Activated CD8-positive, alpha-beta memory T cell treated with anti-CD3 and anti-CD28 coated beads for 4 hours (primary cell): Measurements from ENCODE around the gene SURF2.

Experiments
- DNase-seq, 2 donors: peaks; one replicate each; pipeline ENCODE4 v3.0.0-alpha.2; 2020; ENCODE audit warnings: low read depth in 2 of 2

The SURF2 gene

DNA sequence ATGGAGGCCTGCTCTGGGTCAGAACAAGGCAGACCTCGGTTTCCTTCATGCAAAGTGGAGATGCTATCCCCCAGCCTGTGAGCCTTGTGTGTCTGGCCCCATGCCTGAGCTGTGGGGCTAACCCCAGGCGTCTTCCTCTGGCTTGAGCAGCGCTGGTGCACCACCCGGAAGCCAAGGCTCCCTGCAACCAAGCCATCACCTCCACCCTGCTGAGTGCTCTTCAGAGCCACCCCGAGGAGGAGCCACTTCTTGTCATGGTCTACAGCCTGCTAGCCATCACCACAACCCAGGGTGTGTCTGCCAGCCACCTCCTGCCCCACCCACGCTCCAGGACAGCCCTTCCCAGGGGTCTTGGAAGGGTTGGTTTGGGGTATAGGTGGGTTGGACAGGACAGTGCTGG lies 45.2 kb downstream of the SURF2 start:
- no peak for DNase-seq

DNA sequence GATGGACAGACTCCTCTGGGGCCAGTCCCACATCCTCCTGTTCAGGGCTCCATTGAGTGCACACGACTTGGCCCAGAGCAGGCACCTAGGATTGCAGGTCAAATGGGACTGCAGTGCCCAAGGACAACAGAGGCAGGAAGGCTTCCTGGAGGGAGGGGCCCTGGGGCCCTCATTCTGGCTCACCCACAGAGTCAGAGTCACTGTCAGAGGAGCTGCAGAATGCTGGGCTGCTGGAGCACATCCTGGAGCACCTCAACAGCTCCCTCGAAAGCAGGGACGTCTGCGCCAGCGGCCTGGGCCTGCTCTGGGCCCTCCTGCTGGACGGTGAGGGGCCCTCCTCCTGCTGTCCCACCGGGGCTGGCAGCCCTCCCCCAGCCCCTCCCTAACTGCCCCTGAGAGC lies 46.3 kb downstream of the SURF2 start:
- no peak for DNase-seq

DNA sequence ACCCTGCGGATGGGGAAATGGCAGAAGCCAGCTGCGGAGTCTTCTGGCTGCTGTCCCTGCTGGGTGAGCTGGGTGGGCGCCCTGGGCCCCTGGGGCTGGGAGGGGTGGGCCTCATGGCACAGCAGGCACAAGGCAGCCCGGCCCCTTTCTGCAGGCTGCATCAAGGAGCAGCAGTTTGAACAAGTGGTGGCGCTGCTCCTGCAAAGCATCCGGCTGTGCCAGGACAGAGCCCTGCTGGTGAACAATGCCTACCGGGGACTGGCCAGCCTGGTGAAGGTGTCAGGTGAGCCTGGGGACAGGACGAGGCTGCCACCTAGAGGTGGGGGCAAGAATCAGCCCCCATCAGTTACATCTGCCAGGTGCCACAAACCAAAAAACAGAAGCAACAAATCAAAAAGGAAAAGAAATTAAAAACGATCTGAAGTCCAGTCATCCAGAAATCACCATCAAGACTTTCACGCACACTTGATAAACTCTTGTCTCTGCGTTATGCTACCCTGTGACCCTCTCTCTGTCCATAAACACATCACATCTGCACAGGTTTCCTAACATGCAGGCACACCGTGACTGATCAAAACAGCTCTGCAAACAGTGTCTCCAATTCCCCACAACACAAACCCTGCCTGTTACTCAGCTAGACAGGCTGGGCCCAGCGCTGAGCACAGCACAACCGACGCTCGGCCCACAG lies 47.6 kb downstream of the SURF2 start:
- peak; percentile 11 to 25 for DNase-seq

GRCh38 chr9:133404454-133405002 lies 48.2 kb downstream of the SURF2 start:
- DNase-seq = no peak

DNA sequence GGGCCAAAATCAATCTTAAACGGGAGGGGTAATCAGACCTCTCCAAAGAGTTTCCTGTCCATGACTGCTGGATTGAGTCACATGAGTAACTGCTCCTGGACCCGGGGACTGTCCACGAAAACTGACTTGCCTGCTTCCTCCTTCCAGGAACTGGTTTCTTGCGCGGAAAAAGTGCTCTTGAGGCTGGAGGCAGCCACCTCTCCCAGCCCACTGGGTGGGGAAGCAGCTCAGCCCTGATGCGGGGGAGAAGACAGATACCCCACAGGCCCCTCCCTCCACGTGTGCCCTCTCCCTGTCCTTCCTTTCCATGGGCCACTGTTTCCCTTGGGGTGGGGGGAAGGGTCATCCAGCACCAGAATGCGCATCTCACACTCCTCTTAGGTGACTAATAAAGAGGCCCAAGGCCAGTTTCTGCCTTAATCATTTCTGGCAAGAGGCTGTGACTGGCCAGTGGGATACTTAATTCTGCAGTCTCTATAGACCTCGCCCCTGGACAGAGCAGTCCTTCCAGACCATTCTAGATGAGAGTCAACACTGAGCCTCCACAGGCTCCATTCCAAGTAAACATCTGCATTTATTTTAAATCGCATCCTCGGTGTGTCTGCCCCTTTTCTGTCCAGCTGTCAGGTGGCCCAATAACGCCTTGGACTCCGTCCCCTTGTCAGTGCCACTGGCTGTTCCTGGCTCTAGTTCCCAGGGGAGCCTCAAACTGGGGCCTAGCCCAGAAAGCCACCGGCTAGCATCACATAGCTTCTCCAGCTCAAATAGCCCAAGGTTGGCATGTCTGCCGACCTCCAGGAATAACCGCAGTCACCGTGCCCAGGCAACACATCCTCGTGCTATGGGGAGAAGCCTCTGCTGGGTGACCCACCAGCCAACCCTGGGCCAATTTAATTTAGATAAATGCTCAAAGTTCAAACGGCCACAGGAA lies 49.4 kb downstream of the SURF2 start:
- DNase-seq = no peak

GRCh38 chr9:133406480-133407307 lies 50.3 kb downstream of the SURF2 start:
- peak; percentile 64 to 67 for DNase-seq

DNA sequence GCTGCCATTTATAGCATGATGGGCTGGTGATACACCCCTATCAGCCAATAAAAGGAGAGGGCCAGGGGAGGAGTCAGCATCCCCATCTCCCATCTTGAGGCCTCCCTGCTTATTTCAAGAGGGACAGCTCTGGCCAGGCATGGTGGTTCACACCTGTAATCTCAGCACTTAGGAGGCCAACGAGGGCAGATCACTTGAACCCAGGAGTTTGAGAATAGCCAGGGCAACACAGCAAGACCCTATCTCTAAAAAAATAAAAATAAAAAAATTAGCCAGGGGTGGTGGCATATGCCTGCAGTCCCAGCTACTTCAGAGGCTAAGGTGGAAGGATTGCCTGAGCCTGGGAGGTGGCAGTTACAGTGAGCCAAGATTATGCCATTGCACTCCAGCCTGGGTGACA lies 51.7 kb downstream of the SURF2 start:
- DNase-seq = no peak
